H9 (cell line): ENCODE data around the gene GPBP1L1. TPM values are rescaled to one million over a fixed set of nuclear protein-coding genes. Genes with fewer than 3 reads are reported as not detected.
A peak's percentile ranks its signal among the peaks of the same experiment; 100 is the strongest.

Experiments
- DNase-seq: peaks from one replicate; pipeline ENCODE4 v3.0.0-alpha.2; 2017
- H2AFZ ChIP-seq: one replicate; pipeline ENCODE4 v1.6.1; 2013; ENCODE audit warnings: mild to moderate bottlenecking, low read length, control low read depth, moderate library complexity
- H2AK5ac ChIP-seq: 2 replicates; pipeline ENCODE4 v1.6.1; 2013; ENCODE audit warnings: low read length, control low read depth, mixed read lengths; ENCODE audit not compliant: insufficient read length
- H2BK120ac ChIP-seq: one replicate; pipeline ENCODE4 v1.6.1; 2013; ENCODE audit warnings: low read depth, mild to moderate bottlenecking, low read length, control low read depth, inconsistent platforms; ENCODE audit not compliant: poor library complexity, severe bottlenecking
- H2BK12ac ChIP-seq: 2 replicates; pipeline ENCODE4 v1.6.1; 2013; ENCODE audit warnings: low read length, control low read depth, mixed read lengths, low read depth; ENCODE audit not compliant: insufficient read length
- H2BK15ac ChIP-seq: 2 replicates; pipeline ENCODE4 v1.6.1; 2013; ENCODE audit warnings: low read depth, low read length, control low read depth
- H2BK20ac ChIP-seq: one replicate; pipeline ENCODE4 v1.6.1; 2013; ENCODE audit warnings: low read depth, mild to moderate bottlenecking, low read length, control low read depth, inconsistent platforms; ENCODE audit not compliant: poor library complexity, severe bottlenecking
- H2BK5ac ChIP-seq: 2 replicates; pipeline ENCODE4 v1.6.1; 2013; ENCODE audit warnings: low read length, control low read depth, mixed read lengths; ENCODE audit not compliant: insufficient read length
- H3K14ac ChIP-seq: 2 replicates; pipeline ENCODE4 v1.6.1; 2013; ENCODE audit warnings: low read length, control low read depth; ENCODE audit not compliant: insufficient read depth
- H3K18ac ChIP-seq: 2 replicates; pipeline ENCODE4 v1.6.1; 2013; ENCODE audit warnings: low read depth, mild to moderate bottlenecking, mixed read lengths, low read length, control low read depth; ENCODE audit not compliant: insufficient read length
- H3K23ac ChIP-seq: 2 replicates; pipeline ENCODE4 v1.6.1; 2013; ENCODE audit warnings: low read length, control low read depth, mixed read lengths, low read depth; ENCODE audit not compliant: insufficient read length
- H3K23me2 ChIP-seq: 2 replicates; pipeline ENCODE4 v1.6.1; 2013; ENCODE audit warnings: low read depth, mild to moderate bottlenecking, mixed read lengths, low read length, control low read depth; ENCODE audit not compliant: insufficient read length, poor library complexity, severe bottlenecking
- H3K27ac ChIP-seq: 2 replicates; pipeline ENCODE4 v1.5.1; 2013; ENCODE audit warnings: low read length, control low read depth, mixed read lengths, low read depth; ENCODE audit not compliant: insufficient read length
- H3K27me3 ChIP-seq: 2 replicates; pipeline ENCODE4 v1.6.1; 2013; ENCODE audit warnings: low read length, control low read depth, inconsistent platforms; ENCODE audit not compliant: insufficient read depth
- H3K4ac ChIP-seq: 2 replicates; pipeline ENCODE4 v1.6.1; 2013; ENCODE audit warnings: low read depth, mild to moderate bottlenecking, control low read depth, inconsistent platforms, low read length, moderate library complexity
- H3K4me1 ChIP-seq: 2 replicates; pipeline ENCODE4 v1.6.1; 2013; ENCODE audit warnings: low read length, control low read depth, inconsistent platforms; ENCODE audit not compliant: insufficient read depth
- H3K4me2 ChIP-seq: 2 replicates; pipeline ENCODE4 v1.6.1; 2013; ENCODE audit warnings: low read length, control low read depth, mixed read lengths; ENCODE audit not compliant: insufficient read length, insufficient read depth
- H3K56ac ChIP-seq: 2 replicates; pipeline ENCODE4 v1.6.1; 2013; ENCODE audit warnings: low read depth, mild to moderate bottlenecking, mixed read lengths, low read length, control low read depth; ENCODE audit not compliant: insufficient read length
- H3K79me1 ChIP-seq: 2 replicates; pipeline ENCODE4 v1.6.1; 2013; ENCODE audit warnings: low read depth, mild to moderate bottlenecking, moderate library complexity, low read length, control low read depth, inconsistent platforms; ENCODE audit not compliant: insufficient read depth, poor library complexity, severe bottlenecking
- H3K79me2 ChIP-seq: 2 replicates; pipeline ENCODE4 v1.6.1; 2013; ENCODE audit warnings: low read length, control low read depth, inconsistent platforms; ENCODE audit not compliant: insufficient read depth
- H3K9ac ChIP-seq: 2 replicates; pipeline ENCODE4 v1.6.1; 2013; ENCODE audit warnings: low read length, control low read depth, mixed read lengths; ENCODE audit not compliant: insufficient read length; ENCODE audit errors: extremely low read depth
- H3K9me3 ChIP-seq: one replicate; pipeline ENCODE4 v1.6.1; 2013; ENCODE audit warnings: low read depth, low read length, inconsistent platforms; ENCODE audit not compliant: control insufficient read depth
- H3T11ph ChIP-seq: one replicate; pipeline ENCODE4 v1.6.1; 2013; ENCODE audit warnings: mild to moderate bottlenecking, low read length, control low read depth, inconsistent platforms
- H4K20me1 ChIP-seq: one replicate; pipeline ENCODE4 v1.6.1; 2013; ENCODE audit not compliant: control insufficient read depth, insufficient read length, insufficient read depth
- H4K5ac ChIP-seq: 2 replicates; pipeline ENCODE4 v1.6.1; 2013; ENCODE audit warnings: low read depth, mild to moderate bottlenecking, mixed read lengths, low read length, control low read depth; ENCODE audit not compliant: insufficient read length
- H4K8ac ChIP-seq: replicated peaks from 2 replicates; pipeline ENCODE4 v1.6.1; 2013; ENCODE audit warnings: low read length, control low read depth, mixed read lengths, low read depth; ENCODE audit not compliant: insufficient read length
- H4K91ac ChIP-seq: 2 replicates; pipeline ENCODE4 v1.6.1; 2013; ENCODE audit warnings: low read depth, mild to moderate bottlenecking, moderate library complexity, mixed read lengths, low read length, control low read depth; ENCODE audit not compliant: insufficient read length
- H3K27ac Mint-ChIP-seq, 3 experiments: 2 replicates in 2 of 3; 3 replicates in 1 of 3; pipeline ENCODE4 v1.8.0; 2020 to 2021; ENCODE audit warnings: mixed read lengths in 3 of 3, mild to moderate bottlenecking in 1 of 3, moderate library complexity in 1 of 3
- H3K27me3 Mint-ChIP-seq: 2 replicates; pipeline ENCODE4 v1.8.0; 2021; ENCODE audit warnings: low read depth, mild to moderate bottlenecking, moderate library complexity, mixed read lengths
- H3K36me3 Mint-ChIP-seq, 3 experiments: 2 replicates in 2 of 3; 3 replicates in 1 of 3; pipeline ENCODE4 v1.8.0; 2020 to 2021; ENCODE audit warnings: low read depth in 3 of 3, mixed read lengths in 3 of 3; ENCODE audit not compliant: insufficient read depth in 1 of 3
- H3K4me1 Mint-ChIP-seq, 2 experiments: 2 replicates each; pipeline ENCODE4 v1.8.0; 2020; ENCODE audit warnings: mixed read lengths in 2 of 2
- H3K4me3 Mint-ChIP-seq, 2 experiments: 2 replicates in 1 of 2; 3 replicates in 1 of 2; pipeline ENCODE4 v1.8.0; 2020 to 2021; ENCODE audit warnings: mild to moderate bottlenecking in 2 of 2, mixed read lengths in 2 of 2, moderate library complexity in 1 of 2
- H3K9me3 Mint-ChIP-seq, 2 experiments: 2 replicates in 1 of 2; 3 replicates in 1 of 2; pipeline ENCODE4 v1.8.0; 2020; ENCODE audit warnings: mild to moderate bottlenecking in 2 of 2, mixed read lengths in 2 of 2, moderate library complexity in 1 of 2
- CTCF ChIP-seq: fragments of 200-600 bp; sonication (generic); conservative IDR thresholded peaks from 3 replicates; pipeline ENCODE4 v1.8.0; 2021; ENCODE audit warnings: antibody characterized with exemption, mild to moderate bottlenecking
- WGBS: extraction: QIAGEN DNeasy Blood & Tissue Kit; methylation state at CpG from one replicate; pipeline ENCODE4 v1.1.7; 2013; ENCODE audit warnings: missing lambda C conversion rate, low lambda C conversion rate, mixed read lengths; ENCODE audit not compliant: insufficient read length; ENCODE audit errors: extremely low coverage; 5-methylcytosine and 5-hydroxymethylcytosine counted together
- total RNA-seq: library from RNA; stranded (reverse); gene quantifications from 2 replicates; pipeline ENCODE4 v1.2.1, GENCODE V29; 2021

The GPBP1L1 gene
- total RNA-seq, 1 experiment from 2014 or later: 115 TPM

- Histone ChIP-seq H4K5ac (no peak overlapping the region), H3T11ph (no peak overlapping the region), H2BK120ac (no peak overlapping the region), H3K56ac (no peak overlapping the region), H3K9ac (no peak overlapping the region), H3K4ac (no peak overlapping the region), H2BK15ac (no peak overlapping the region), H2BK12ac (no peak overlapping the region), H2BK20ac (no peak overlapping the region), H4K91ac (no peak overlapping the region), H3K18ac (no peak overlapping the region), H3K79me2 (no peaks in the 10 kb centered on the region; the same call in 1 of the 2 replicates), H3K79me1 (no peaks in the 10 kb centered on the region), H3K14ac (no peak overlapping the region), H3K23me2 (no peaks in the 10 kb centered on the region), H3K9me3 (no peaks in the 10 kb centered on the region), H4K8ac (no peak overlapping the region), H2AK5ac (no peak overlapping the region), H4K20me1 (no peaks in the 10 kb centered on the region), H3K27ac (no peak overlapping the region), H3K4me1 (no peaks in the 10 kb centered on the region), H3K27me3 (no peaks in the 10 kb centered on the region), H3K23ac (no peak overlapping the region), H3K4me2 (no peak overlapping the region), H2BK5ac (no peak overlapping the region), H2AFZ (no peak overlapping the region)
- Mint-ChIP-seq H3K9me3 (no peaks in the 10 kb centered on the region), H3K27ac (peak overlapping the region in 1 of 3 experiments; percentile 85; a peak in 2 of 7 replicates), H3K4me1 (no peaks in the 10 kb centered on the region), H3K4me3 (no peak overlapping the region), H3K27me3 (no peaks in the 10 kb centered on the region), H3K36me3 (peaks cover 47 to 78% (median 69%) of the 10 kb centered on the region in 3 experiments)
- TF ChIP-seq CTCF: no peak
- no peak for DNase-seq
- WGBS: no CpG with 5 or more reads among the region's 1 CpG
Observed at GRCh38 chr1:45615885-45616284, 70.4 kb downstream of the GPBP1L1 start.
